SHP77 treated with DMSO at 0.1 percent for 48 hours (cell line): Measurements from ENCODE around the gene COLEC11.

ENCODE experiments used
- DNase-seq: peaks from one replicate; lab custom pipeline; 2025; lab: John Stamatoyannopoulos, UW

The COLEC11 gene

GRCh38 chr2:3639015-3639630 is 44.2 kb downstream of the COLEC11 start:
- DNase-seq = no peak

- no peak for DNase-seq
These were observed 44.7 kb downstream of the COLEC11 start for GRCh38 chr2:3639653-3640052.

GRCh38 chr2:3641181-3641580 is 46.3 kb downstream of the COLEC11 start:
- no peak for DNase-seq

- no peak for DNase-seq
These were observed 47.0 kb downstream of the COLEC11 start for GRCh38 chr2:3641841-3642421.

GRCh38 chr2:3642521-3643215 is 47.8 kb downstream of the COLEC11 start:
- no peak for DNase-seq

GRCh38 chr2:3643371-3644245 is 48.7 kb downstream of the COLEC11 start:
- no peak for DNase-seq

- no peak for DNase-seq
These were observed 49.3 kb downstream of the COLEC11 start for GRCh38 chr2:3644246-3644525.

- no peak for DNase-seq
These were observed 50.1 kb downstream of the COLEC11 start for GRCh38 chr2:3644891-3645605.

- DNase-seq = no peak
These were observed 51.0 kb downstream of the COLEC11 start for GRCh38 chr2:3645745-3646389.

GRCh38 chr2:3646446-3646845 is 51.5 kb downstream of the COLEC11 start:
- DNase-seq = no peak

GRCh38 chr2:3647246-3647645 is 52.3 kb downstream of the COLEC11 start:
- DNase-seq = no peak

GRCh38 chr2:3647831-3648651 is 53.1 kb downstream of the COLEC11 start:
- DNase-seq = no peak

GRCh38 chr2:3648652-3649177 is 53.8 kb downstream of the COLEC11 start:
- no peak for DNase-seq

- DNase-seq = no peak
These were observed 54.7 kb downstream of the COLEC11 start for GRCh38 chr2:3649581-3649980.

- DNase-seq = peak; percentile 57
These were observed 55.4 kb downstream of the COLEC11 start for GRCh38 chr2:3650140-3650920.

GRCh38 chr2:3651691-3652648 is 57.1 kb downstream of the COLEC11 start:
- DNase-seq = peak; percentile 97

- DNase-seq = no peak
These were observed 58.1 kb downstream of the COLEC11 start for GRCh38 chr2:3652896-3653625.

- no peak for DNase-seq
These were observed 59.1 kb downstream of the COLEC11 start for GRCh38 chr2:3654011-3654410.
